Mononuclear cell (primary cell): ENCODE results near the gene ARHGDIA. TPM values are rescaled to one million over a fixed set of nuclear protein-coding genes. Genes with fewer than 3 reads are reported as not detected.

Source experiments
- H3K27me3 ChIP-seq: 2 replicates; pipeline ENCODE4 v1.6.0; 2011; ENCODE audit warnings: low read length, control low read depth; ENCODE audit not compliant: insufficient read depth
- H3K4me1 ChIP-seq: 2 replicates; pipeline ENCODE4 v1.5.1; 2011; ENCODE audit warnings: mild to moderate bottlenecking, low read length, control low read depth; ENCODE audit not compliant: insufficient read depth
- H3K4me3 ChIP-seq: 2 replicates; pipeline ENCODE4 v1.5.1; 2011; ENCODE audit warnings: mild to moderate bottlenecking, low read length, moderate library complexity
- H3K9me3 ChIP-seq: 2 replicates; pipeline ENCODE4 v1.5.1; 2011; ENCODE audit warnings: low read depth, mild to moderate bottlenecking, control low read depth, low read length
- total RNA-seq: library from RNA; depleted of rRNA; stranded (reverse); fragments of >200 nt; gene quantifications from one replicate; pipeline ENCODE4 v1.2.3, GENCODE V29; 2012

Gene ARHGDIA
- total RNA-seq, 1 donor = 189 TPM

DNA sequence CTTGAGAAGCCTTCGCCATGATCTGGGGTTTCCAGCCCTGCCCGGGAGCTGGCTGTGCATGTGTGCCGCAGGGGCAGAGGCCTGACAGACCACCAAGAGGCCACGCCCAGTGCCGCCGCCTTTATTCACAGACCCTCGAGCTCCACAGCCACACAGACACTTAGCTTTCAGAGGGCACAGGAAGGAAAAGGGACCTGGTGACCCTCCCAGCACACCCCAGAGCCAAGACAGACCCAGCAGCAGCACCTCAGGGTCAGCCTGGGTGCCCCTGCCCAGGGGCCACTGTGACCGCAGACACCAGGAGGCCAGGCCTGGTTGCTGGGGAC lies 48.9 kb downstream of the ARHGDIA start:
- Histone ChIP-seq H3K4me1 (no peaks in the 10 kb centered on the region), H3K27me3 (no peaks in the 10 kb centered on the region), H3K4me3 (no peak overlapping the region), H3K9me3 (no peaks in the 10 kb centered on the region)

DNA sequence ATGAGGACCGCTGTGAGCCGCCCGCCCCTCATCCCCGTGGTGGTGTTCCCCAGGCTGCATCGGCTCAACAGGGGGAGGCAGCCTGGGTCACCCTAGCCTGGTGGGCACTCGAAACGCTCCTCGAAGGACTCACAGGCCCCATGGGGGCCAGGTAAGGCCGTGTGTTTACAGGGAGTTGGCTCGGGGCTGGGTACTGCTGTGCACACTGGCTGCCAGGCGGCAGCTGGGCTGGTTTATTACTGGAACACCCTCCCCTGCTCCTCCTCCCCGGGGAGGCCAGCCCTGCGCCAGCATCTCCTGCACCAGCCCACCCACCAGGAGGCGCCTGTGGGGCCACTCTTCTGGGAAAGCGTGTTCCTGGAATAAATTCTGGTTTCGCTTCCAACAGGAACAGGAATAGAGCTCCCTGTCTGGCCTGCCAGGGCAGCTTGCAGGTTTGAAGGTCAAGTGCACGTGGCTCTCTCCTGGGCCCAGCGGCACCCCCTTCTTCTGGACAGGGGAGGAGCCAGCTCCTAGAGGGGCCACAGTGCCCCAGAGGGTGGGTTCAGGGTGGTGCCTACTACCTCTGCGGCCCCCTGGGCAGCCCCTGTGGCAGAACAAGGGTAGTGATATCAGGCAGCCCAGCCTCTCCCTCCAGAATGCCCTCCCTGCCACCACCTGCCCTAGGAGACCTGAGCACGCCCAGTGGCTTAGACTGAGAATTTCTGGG lies 49.4 kb downstream of the ARHGDIA start:
- Histone ChIP-seq H3K27me3 (no peaks in the 10 kb centered on the region), H3K4me3 (no peak overlapping the region), H3K9me3 (no peaks in the 10 kb centered on the region), H3K4me1 (no peaks in the 10 kb centered on the region)

DNA sequence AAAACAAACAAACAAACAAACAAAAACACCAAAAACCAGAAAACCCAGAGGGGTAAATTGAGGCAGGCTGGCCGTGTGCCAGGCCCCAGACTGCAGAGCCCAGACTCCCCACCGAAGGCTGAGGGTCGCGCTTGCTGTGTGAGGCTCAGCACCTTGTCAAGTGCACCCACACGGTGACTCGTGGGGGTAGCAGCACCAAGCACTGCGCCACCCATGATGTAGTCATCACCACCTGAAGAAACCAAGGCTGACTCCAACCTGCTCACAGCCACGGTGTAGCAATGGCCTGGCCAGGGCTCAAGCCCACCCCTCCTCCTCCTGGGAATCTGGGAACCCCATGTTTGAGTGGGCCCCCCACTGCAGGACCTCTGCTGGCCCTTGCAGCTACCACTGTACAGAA lies 50.0 kb downstream of the ARHGDIA start:
- Histone ChIP-seq H3K4me1 (no peaks in the 10 kb centered on the region), H3K9me3 (no peaks in the 10 kb centered on the region), H3K27me3 (no peaks in the 10 kb centered on the region), H3K4me3 (no peak overlapping the region)

GRCh38 chr17:81819708-81820107 lies 51.4 kb downstream of the ARHGDIA start:
- H3K4me1 ChIP-seq = no peaks in the 10 kb centered on the region
- no peaks in the 10 kb centered on the region for H3K9me3 ChIP-seq
- H3K4me3 ChIP-seq = no peak overlapping the region
- H3K27me3 ChIP-seq = no peaks in the 10 kb centered on the region

DNA sequence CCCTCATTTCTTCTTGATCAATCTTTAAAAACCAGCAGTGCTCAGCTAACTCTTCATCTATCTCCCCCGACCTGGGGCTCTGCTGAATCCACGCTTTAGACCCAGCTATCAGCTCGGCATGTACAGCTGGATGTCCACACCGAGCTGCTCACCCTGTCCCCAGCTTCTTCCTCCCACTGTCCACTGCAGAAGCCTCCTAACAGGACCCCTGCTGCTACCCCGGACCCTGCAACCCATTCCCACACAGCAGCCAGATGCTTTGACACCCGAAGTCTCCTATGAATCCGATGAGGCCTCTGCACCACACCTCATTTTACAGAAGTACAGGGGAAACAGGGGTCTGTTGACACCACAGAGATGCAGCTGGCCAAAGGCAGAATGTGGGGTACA lies 53.4 kb downstream of the ARHGDIA start:
- Histone ChIP-seq H3K4me1 (no peaks in the 10 kb centered on the region), H3K9me3 (no peaks in the 10 kb centered on the region), H3K27me3 (no peaks in the 10 kb centered on the region), H3K4me3 (no peak overlapping the region)

Other genes starting within 250 kb of the ARHGDIA start
- gene NPLOC4, start 234.2 kb downstream of the ARHGDIA start, total RNA-seq = 46.5 TPM
- 0.10 TPM for gene TSPAN10, start 234.1 kb downstream of the ARHGDIA start, total RNA-seq
- 2.1 TPM for gene PDE6G, start 214.8 kb downstream of the ARHGDIA start, total RNA-seq
- gene OXLD1, start 204.7 kb downstream of the ARHGDIA start, total RNA-seq = 19.3 TPM
- 4.4 TPM for gene CCDC137, start 204.6 kb downstream of the ARHGDIA start, total RNA-seq
- 15.5 TPM for gene ARL16, start 187.5 kb downstream of the ARHGDIA start, total RNA-seq
- gene HGS, start 187.3 kb downstream of the ARHGDIA start, total RNA-seq = 57.0 TPM
- gene MRPL12, start 168.0 kb downstream of the ARHGDIA start, total RNA-seq = 3.7 TPM
- 1.5 TPM for gene SLC25A10, start 159.1 kb downstream of the ARHGDIA start, total RNA-seq
- not detected for gene GCGR, start 67.2 kb downstream of the ARHGDIA start, total RNA-seq
- 32.3 TPM for gene MCRIP1, start 38.0 kb downstream of the ARHGDIA start, total RNA-seq
- not detected for gene PPP1R27, start 36.3 kb downstream of the ARHGDIA start, total RNA-seq
- gene P4HB, start 10.8 kb downstream of the ARHGDIA start, total RNA-seq = 239 TPM
- 77.9 TPM for gene ALYREF, start 20.2 kb upstream of the ARHGDIA start, total RNA-seq
- 36.3 TPM for gene ANAPC11, start 20.4 kb upstream of the ARHGDIA start, total RNA-seq
- 0.10 TPM for gene NPB, start 30.9 kb upstream of the ARHGDIA start, total RNA-seq
- 10.6 TPM for gene PCYT2, start 40.1 kb upstream of the ARHGDIA start, total RNA-seq
- 21.6 TPM for gene SIRT7, start 46.8 kb upstream of the ARHGDIA start, total RNA-seq
- 14.9 TPM for gene MAFG, start 56.4 kb upstream of the ARHGDIA start, total RNA-seq
- gene PYCR1, start 66.0 kb upstream of the ARHGDIA start, total RNA-seq = 0.52 TPM
- not detected for gene MYADML2, start 75.9 kb upstream of the ARHGDIA start, total RNA-seq
- gene NOTUM, start 89.8 kb upstream of the ARHGDIA start, total RNA-seq = not detected
- 10.3 TPM for gene ASPSCR1, start 106.3 kb upstream of the ARHGDIA start, total RNA-seq
- gene CENPX, start 151.5 kb upstream of the ARHGDIA start, total RNA-seq = 18.6 TPM
- gene LRRC45, start 152.0 kb upstream of the ARHGDIA start, total RNA-seq = 5.5 TPM
- gene RAC3, start 160.3 kb upstream of the ARHGDIA start, total RNA-seq = 0.63 TPM
- 25.2 TPM for gene DCXR, start 166.4 kb upstream of the ARHGDIA start, total RNA-seq
- 13.7 TPM for gene RFNG, start 180.5 kb upstream of the ARHGDIA start, total RNA-seq
- gene GPS1, start 180.6 kb upstream of the ARHGDIA start, total RNA-seq = 47.4 TPM
- 73.6 TPM for gene DUS1L, start 194.5 kb upstream of the ARHGDIA start, total RNA-seq
- gene FASN, start 226.9 kb upstream of the ARHGDIA start, total RNA-seq = 21.8 TPM